NT2/D1 (cell line): ENCODE data around the gene SDF4.

Experiments used
- DNase-seq: peaks from one replicate; pipeline ENCODE4 v3.0.0-alpha.2; 2011; ENCODE audit warnings: low read depth, low spot score
- H3K27me3 ChIP-seq: 2 replicates; pipeline ENCODE4 v1.6.0; 2011; ENCODE audit warnings: mild to moderate bottlenecking; ENCODE audit not compliant: insufficient read length, insufficient read depth
- H3K36me3 ChIP-seq: 2 replicates; pipeline ENCODE4 v1.6.1; 2011; ENCODE audit warnings: mild to moderate bottlenecking, low read length, mixed read lengths; ENCODE audit not compliant: insufficient read depth, insufficient read length
- H3K4me1 ChIP-seq: 2 replicates; pipeline ENCODE4 v1.5.1; 2011; ENCODE audit not compliant: insufficient read depth, insufficient read length
- H3K4me3 ChIP-seq: 2 replicates; pipeline ENCODE4 v1.5.1; 2011; ENCODE audit warnings: low read depth; ENCODE audit not compliant: insufficient read length
- H3K9ac ChIP-seq: 2 replicates; pipeline ENCODE4 v1.6.0; 2011; ENCODE audit warnings: low read depth; ENCODE audit not compliant: insufficient read length
- H3K9me3 ChIP-seq: 2 replicates; pipeline ENCODE4 v1.5.1; 2011; ENCODE audit warnings: mild to moderate bottlenecking, low read length; ENCODE audit not compliant: insufficient read depth
- SUZ12 ChIP-seq: IDR thresholded peaks from 2 replicates; pipeline ENCODE4 v1.6.1; 2011; ENCODE audit not compliant: insufficient read length, insufficient read depth; ENCODE audit errors: extremely low read depth
- YY1 ChIP-seq: IDR thresholded peaks from 2 replicates; pipeline ENCODE4 v1.6.1; 2011; ENCODE audit not compliant: insufficient read length, insufficient read depth
- ZNF274 ChIP-seq: IDR thresholded peaks from 2 replicates; pipeline ENCODE4 v1.6.1; 2011; ENCODE audit warnings: mild to moderate bottlenecking, low read depth, low read length

The SDF4 gene

DNA sequence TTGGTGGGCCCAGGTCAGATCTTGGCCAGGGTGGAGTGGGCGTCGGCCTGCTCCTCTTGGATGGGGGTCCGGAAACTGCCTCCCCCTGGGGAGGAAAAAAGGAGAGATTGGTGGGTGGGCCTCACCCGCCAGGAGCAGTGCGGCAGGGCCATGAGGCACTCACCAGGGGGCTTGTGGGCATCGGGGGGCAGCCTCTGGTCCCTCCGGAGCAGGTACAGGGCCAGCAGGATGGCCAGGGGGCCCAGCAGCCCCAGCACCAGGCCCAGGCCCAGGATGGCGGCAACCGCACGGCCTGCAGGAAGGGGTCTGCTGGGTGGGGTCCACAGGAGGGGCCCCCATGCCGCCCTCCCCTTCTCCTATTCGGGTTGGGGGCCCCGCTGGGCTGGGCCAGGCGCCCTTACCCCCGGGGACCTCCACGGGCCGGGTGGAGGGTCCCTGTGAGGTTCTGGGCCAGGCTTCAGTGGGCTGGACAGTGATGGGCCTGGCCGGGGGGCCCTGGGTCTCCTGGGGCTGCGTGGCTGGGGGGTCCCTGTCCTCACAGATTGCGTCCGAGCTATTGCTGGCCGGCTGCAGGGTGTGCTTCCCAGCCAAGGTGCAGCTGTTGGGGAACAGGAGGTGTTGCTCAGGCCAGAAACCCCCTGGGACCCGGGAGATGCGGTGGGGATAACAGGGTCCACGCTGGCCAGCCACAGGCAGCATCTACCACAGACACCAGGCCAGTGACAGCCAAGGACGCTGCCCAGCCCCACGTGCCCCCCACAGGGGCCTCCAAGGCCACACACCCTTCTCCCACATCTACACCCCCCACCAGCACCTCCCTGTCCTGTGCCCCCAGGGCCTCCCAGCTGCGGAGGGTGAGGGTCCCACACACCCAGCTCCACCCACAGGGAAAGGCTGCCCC, 20.0 kb downstream of the SDF4 start:
- Histone ChIP-seq H3K9me3 (no peaks in the 10 kb centered on the region), H3K4me3 (no peak overlapping the region), H3K27me3 (no peaks in the 10 kb centered on the region), H3K36me3 (peaks cover 10% of the 10 kb centered on the region), H3K4me1 (peaks cover 13% of the 10 kb centered on the region), H3K9ac (no peak overlapping the region)
- DNase-seq = no peak
- TF ChIP-seq SUZ12 = no peak
- TF ChIP-seq YY1 = no peak
- no peak for TF ChIP-seq ZNF274

DNA sequence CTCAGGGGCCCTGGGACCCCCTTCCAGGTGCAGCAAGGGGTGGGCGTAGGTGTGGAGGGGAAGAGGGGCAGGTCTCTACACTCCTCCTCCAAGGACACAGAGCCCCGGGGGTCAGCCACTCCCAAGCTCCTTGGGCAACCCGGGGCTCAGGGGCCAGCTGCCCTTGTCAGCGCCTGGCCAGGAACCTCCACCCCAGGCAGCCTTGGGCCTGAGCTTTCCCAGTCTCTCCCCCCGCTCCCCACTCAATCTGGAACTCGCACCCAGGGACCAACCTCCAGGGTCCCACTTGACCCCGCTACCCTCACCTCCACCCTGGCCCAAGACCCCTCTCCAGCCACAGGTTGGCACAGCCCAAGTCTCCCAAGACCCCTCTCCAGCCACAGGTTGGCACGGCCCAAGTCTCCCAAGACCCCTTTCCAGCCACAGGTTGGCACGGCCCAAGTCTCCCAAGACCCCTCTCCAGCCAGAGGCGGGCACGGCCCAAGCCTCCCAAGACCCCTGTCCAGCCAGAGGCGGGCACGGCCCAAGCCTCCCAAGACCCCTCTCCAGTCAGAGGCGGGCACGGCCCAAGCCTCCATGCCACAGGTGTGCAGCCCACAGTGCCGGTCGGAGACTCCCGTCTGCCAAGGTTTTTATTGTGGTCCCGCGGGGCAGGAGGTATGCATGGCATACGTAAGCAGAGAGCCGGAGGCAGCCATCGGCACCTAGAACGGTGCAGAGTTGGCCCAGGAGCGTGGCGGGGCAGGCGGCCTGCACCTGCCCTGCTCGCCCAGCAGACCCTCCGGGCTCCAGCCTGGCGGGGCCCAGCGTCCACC, 20.9 kb downstream of the SDF4 start:
- TF ChIP-seq SUZ12 = no peak
- no peak for TF ChIP-seq YY1
- no peak for TF ChIP-seq ZNF274
- no peak for DNase-seq
- Histone ChIP-seq H3K4me3 (no peak overlapping the region), H3K27me3 (no peaks in the 10 kb centered on the region), H3K4me1 (peaks cover 16% of the 10 kb centered on the region), H3K9ac (no peak overlapping the region), H3K9me3 (no peaks in the 10 kb centered on the region), H3K36me3 (peaks cover 3% of the 10 kb centered on the region)

- peaks cover 18% of the 10 kb centered on the region for H3K4me1 ChIP-seq
- no peaks in the 10 kb centered on the region for H3K27me3 ChIP-seq
- H3K36me3 ChIP-seq = no peaks in the 10 kb centered on the region
- H3K9me3 ChIP-seq = no peaks in the 10 kb centered on the region
- no peak for DNase-seq
- TF ChIP-seq YY1 (no peak), ZNF274 (no peak), SUZ12 (no peak)
- H3K9ac ChIP-seq = peak overlapping the region; percentile 42
- H3K4me3 ChIP-seq = no peak overlapping the region
These were observed 22.9 kb downstream of the SDF4 start for GRCh38 chr1:1208713-1209433.

DNA sequence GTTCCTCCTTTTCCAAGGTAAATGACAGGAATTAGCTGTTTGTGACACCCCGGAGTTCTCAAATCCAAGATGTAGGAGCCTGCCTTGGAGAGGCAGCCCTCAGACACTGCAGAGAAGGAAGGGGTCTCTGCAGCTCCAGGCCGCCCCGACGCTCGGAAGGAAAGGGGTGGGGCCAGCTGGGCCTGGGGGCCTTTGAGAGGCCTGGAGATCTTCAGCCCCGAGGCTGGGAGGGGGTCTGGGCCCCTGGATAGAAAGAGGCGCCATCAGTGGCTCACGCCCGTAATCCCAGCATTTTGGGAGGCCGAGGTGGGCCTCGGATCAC, 24.3 kb downstream of the SDF4 start:
- no peak for DNase-seq
- TF ChIP-seq SUZ12 (no peak), ZNF274 (no peak), YY1 (no peak)
- H3K4me3 ChIP-seq = no peak overlapping the region
- no peaks in the 10 kb centered on the region for H3K36me3 ChIP-seq
- no peaks in the 10 kb centered on the region for H3K9me3 ChIP-seq
- no peak overlapping the region for H3K9ac ChIP-seq
- H3K27me3 ChIP-seq = no peaks in the 10 kb centered on the region
- H3K4me1 ChIP-seq = peaks cover 18% of the 10 kb centered on the region

- Histone ChIP-seq H3K4me3 (no peak overlapping the region), H3K9me3 (no peaks in the 10 kb centered on the region), H3K27me3 (no peaks in the 10 kb centered on the region), H3K4me1 (peaks cover 18% of the 10 kb centered on the region), H3K9ac (no peak overlapping the region), H3K36me3 (no peaks in the 10 kb centered on the region)
- DNase-seq = no peak
- TF ChIP-seq ZNF274 = no peak
- TF ChIP-seq SUZ12 = no peak
- no peak for TF ChIP-seq YY1
These were observed 24.8 kb downstream of the SDF4 start for GRCh38 chr1:1206966-1207531.

GRCh38 chr1:1206376-1206965, 25.3 kb downstream of the SDF4 start, which contains the start of gene TNFRSF18:
TSS of gene TNFRSF18 (minus strand) at chr1:1206592. CDS start at chr1:1206571, 21 bp downstream.
- no peaks in the 10 kb centered on the region for H3K36me3 ChIP-seq
- H3K9me3 ChIP-seq = no peaks in the 10 kb centered on the region
- peak within 1 kb of the TSS; percentile 50 for H3K9ac ChIP-seq
- H3K27me3 ChIP-seq = no peaks in the 10 kb centered on the region
- peaks cover 18% of the 10 kb centered on the region for H3K4me1 ChIP-seq
- TF ChIP-seq ZNF274 (no peak), SUZ12 (no peak), YY1 (no peak)
- DNase-seq = no peak
- H3K4me3 ChIP-seq = no peak within 1 kb of the TSS
